Osteocyte (in vitro differentiated cells): ENCODE data around the gene RAD51B. TPM values are rescaled to one million over a fixed set of nuclear protein-coding genes. Genes with fewer than 3 reads are reported as not detected.

Experiments
- DNase-seq: peaks from one replicate; pipeline ENCODE4 v3.0.0; 2021; ENCODE audit warnings: mixed read lengths; ENCODE audit not compliant: unreplicated experiment; ENCODE audit errors: extremely low spot score
- H3K27ac Mint-ChIP-seq: one replicate; pipeline ENCODE4 v1.8.0; 2021; ENCODE audit warnings: mild to moderate bottlenecking, mixed read lengths; ENCODE audit not compliant: unreplicated experiment
- H3K27me3 Mint-ChIP-seq: one replicate; pipeline ENCODE4 v1.8.0; 2021; ENCODE audit warnings: mixed read lengths; ENCODE audit not compliant: unreplicated experiment
- H3K36me3 Mint-ChIP-seq: one replicate; pipeline ENCODE4 v1.8.0; 2021; ENCODE audit warnings: mixed read lengths; ENCODE audit not compliant: unreplicated experiment
- H3K4me1 Mint-ChIP-seq: one replicate; pipeline ENCODE4 v1.8.0; 2021; ENCODE audit warnings: mixed read lengths; ENCODE audit not compliant: unreplicated experiment
- H3K4me3 Mint-ChIP-seq: one replicate; pipeline ENCODE4 v1.8.0; 2021; ENCODE audit warnings: mild to moderate bottlenecking, moderate library complexity, mixed read lengths; ENCODE audit not compliant: unreplicated experiment
- H3K9me3 Mint-ChIP-seq: one replicate; pipeline ENCODE4 v1.8.0; 2021; ENCODE audit warnings: mixed read lengths; ENCODE audit not compliant: unreplicated experiment
- CTCF ChIP-seq: fragments of 200-600 bp; sonication (generic); IDR thresholded peaks from 2 replicates; pipeline ENCODE4 v1.5.0; 2021; ENCODE audit warnings: antibody characterized with exemption, mild to moderate bottlenecking, moderate library complexity
- total RNA-seq: library from RNA; stranded (reverse); gene quantifications from 2 replicates; pipeline ENCODE4 v1.2.1, GENCODE V29; 2021

The RAD51B gene
- total RNA-seq, 1 donor from 2014 or later = 12.7 TPM

- peaks cover 39% of the 10 kb centered on the region for H3K4me1 Mint-ChIP-seq
- no peak overlapping the region for H3K27ac Mint-ChIP-seq
- H3K4me3 Mint-ChIP-seq = no peak overlapping the region
- H3K9me3 Mint-ChIP-seq = no peaks in the 10 kb centered on the region
- TF ChIP-seq CTCF = no peak
- no peaks in the 10 kb centered on the region for H3K27me3 Mint-ChIP-seq
- no peaks in the 10 kb centered on the region for H3K36me3 Mint-ChIP-seq
- no peak for DNase-seq
These were observed 628.8 kb downstream of the RAD51B start for GRCh38 chr14:68448252-68448902.

- no peaks in the 10 kb centered on the region for H3K9me3 Mint-ChIP-seq
- H3K27ac Mint-ChIP-seq = no peak overlapping the region
- no peak overlapping the region for H3K4me3 Mint-ChIP-seq
- H3K36me3 Mint-ChIP-seq = peaks cover 3% of the 10 kb centered on the region
- DNase-seq = no peak
- no peak for TF ChIP-seq CTCF
- H3K4me1 Mint-ChIP-seq = peaks cover 32% of the 10 kb centered on the region
- no peaks in the 10 kb centered on the region for H3K27me3 Mint-ChIP-seq
These were observed 630.1 kb downstream of the RAD51B start for GRCh38 chr14:68449561-68450181.

GRCh38 chr14:68450391-68451120, 631.0 kb downstream of the RAD51B start:
- Mint-ChIP-seq H3K4me1 (peaks cover 24% of the 10 kb centered on the region), H3K4me3 (no peak overlapping the region), H3K27ac (no peak overlapping the region), H3K9me3 (no peaks in the 10 kb centered on the region), H3K36me3 (peaks cover 4% of the 10 kb centered on the region), H3K27me3 (no peaks in the 10 kb centered on the region)
- no peak for TF ChIP-seq CTCF
- DNase-seq = no peak

- no peak for DNase-seq
- H3K4me3 Mint-ChIP-seq = no peak overlapping the region
- H3K36me3 Mint-ChIP-seq = peaks cover 4% of the 10 kb centered on the region
- peaks cover 24% of the 10 kb centered on the region for H3K4me1 Mint-ChIP-seq
- H3K9me3 Mint-ChIP-seq = peaks cover 9% of the 10 kb centered on the region
- no peak for TF ChIP-seq CTCF
- no peak overlapping the region for H3K27ac Mint-ChIP-seq
- no peaks in the 10 kb centered on the region for H3K27me3 Mint-ChIP-seq
These were observed 632.3 kb downstream of the RAD51B start for GRCh38 chr14:68451696-68452373.
